ENCODE data around the gene RUNX2.

Gene RUNX2

GRCh38 chr6:45514454-45515230, 186.5 kb downstream of the RUNX2 start:
- no peak overlapping the region for H3K27ac ChIP-seq (ENCODE audit: low read depth, low read length, poor library complexity, severe bottlenecking)
- no peaks in the 10 kb centered on the region for H3K79me2 ChIP-seq (ENCODE audit: insufficient read depth, low read length)
- H3K9ac ChIP-seq (ENCODE audit: low read length) = no peak overlapping the region
- H4K20me1 ChIP-seq (ENCODE audit: insufficient read depth, low read length) = no peaks in the 10 kb centered on the region
- no peaks in the 10 kb centered on the region for H3K27me3 ChIP-seq (ENCODE audit: insufficient read depth, low read length)
- no peaks in the 10 kb centered on the region for H3K9me2 ChIP-seq (ENCODE audit: low read depth, low read length)
- no peaks in the 10 kb centered on the region for H3K4me1 ChIP-seq (ENCODE audit: insufficient read depth, low read length, severe bottlenecking)
- no peak overlapping the region for H3K4me2 ChIP-seq (ENCODE audit: low read length)
- no peak overlapping the region for H2AFZ ChIP-seq (ENCODE audit: low read length)
- no peak overlapping the region for H3K4me3 ChIP-seq (ENCODE audit: low read depth, low read length, poor library complexity, severe bottlenecking)
- no peak for TF ChIP-seq EZH2 (IDR thresholded peaks at IDR 0.05; ENCODE audit: borderline replicate concordance, low read length)
- no peaks in the 10 kb centered on the region for H3K36me3 ChIP-seq (ENCODE audit: insufficient read depth, low read length)
- H3K9me3 ChIP-seq (ENCODE audit: low read length) = no peaks in the 10 kb centered on the region
- no peaks in the 10 kb centered on the region for H3F3A ChIP-seq (ENCODE audit: insufficient read depth, low read length)

GRCh38 chr6:45518013-45518720, 190.0 kb downstream of the RUNX2 start:
- Histone ChIP-seq H4K20me1 (ENCODE audit: insufficient read depth, low read length) (no peaks in the 10 kb centered on the region), H3K4me1 (ENCODE audit: insufficient read depth, low read length, severe bottlenecking) (no peaks in the 10 kb centered on the region), H3K9ac (ENCODE audit: low read length) (no peak overlapping the region), H3K27me3 (ENCODE audit: insufficient read depth, low read length) (no peaks in the 10 kb centered on the region), H2AFZ (ENCODE audit: low read length) (no peak overlapping the region), H3F3A (ENCODE audit: insufficient read depth, low read length) (no peaks in the 10 kb centered on the region), H3K9me3 (ENCODE audit: low read length) (no peaks in the 10 kb centered on the region), H3K4me3 (ENCODE audit: low read depth, low read length, poor library complexity, severe bottlenecking) (no peak overlapping the region), H3K36me3 (ENCODE audit: insufficient read depth, low read length) (no peaks in the 10 kb centered on the region), H3K79me2 (ENCODE audit: insufficient read depth, low read length) (no peaks in the 10 kb centered on the region), H3K27ac (ENCODE audit: low read depth, low read length, poor library complexity, severe bottlenecking) (no peak overlapping the region), H3K9me2 (ENCODE audit: low read depth, low read length) (no peaks in the 10 kb centered on the region), H3K4me2 (ENCODE audit: low read length) (no peak overlapping the region)
- TF ChIP-seq, protein P1, sequence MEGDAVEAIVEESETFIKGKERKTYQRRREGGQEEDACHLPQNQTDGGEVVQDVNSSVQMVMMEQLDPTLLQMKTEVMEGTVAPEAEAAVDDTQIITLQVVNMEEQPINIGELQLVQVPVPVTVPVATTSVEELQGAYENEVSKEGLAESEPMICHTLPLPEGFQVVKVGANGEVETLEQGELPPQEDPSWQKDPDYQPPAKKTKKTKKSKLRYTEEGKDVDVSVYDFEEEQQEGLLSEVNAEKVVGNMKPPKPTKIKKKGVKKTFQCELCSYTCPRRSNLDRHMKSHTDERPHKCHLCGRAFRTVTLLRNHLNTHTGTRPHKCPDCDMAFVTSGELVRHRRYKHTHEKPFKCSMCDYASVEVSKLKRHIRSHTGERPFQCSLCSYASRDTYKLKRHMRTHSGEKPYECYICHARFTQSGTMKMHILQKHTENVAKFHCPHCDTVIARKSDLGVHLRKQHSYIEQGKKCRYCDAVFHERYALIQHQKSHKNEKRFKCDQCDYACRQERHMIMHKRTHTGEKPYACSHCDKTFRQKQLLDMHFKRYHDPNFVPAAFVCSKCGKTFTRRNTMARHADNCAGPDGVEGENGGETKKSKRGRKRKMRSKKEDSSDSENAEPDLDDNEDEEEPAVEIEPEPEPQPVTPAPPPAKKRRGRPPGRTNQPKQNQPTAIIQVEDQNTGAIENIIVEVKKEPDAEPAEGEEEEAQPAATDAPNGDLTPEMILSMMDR (IDR thresholded peaks at IDR 0.05; ENCODE audit: low read length) = no peak
- TF ChIP-seq EZH2 (IDR thresholded peaks at IDR 0.05; ENCODE audit: borderline replicate concordance, low read length) = no peak

DNA sequence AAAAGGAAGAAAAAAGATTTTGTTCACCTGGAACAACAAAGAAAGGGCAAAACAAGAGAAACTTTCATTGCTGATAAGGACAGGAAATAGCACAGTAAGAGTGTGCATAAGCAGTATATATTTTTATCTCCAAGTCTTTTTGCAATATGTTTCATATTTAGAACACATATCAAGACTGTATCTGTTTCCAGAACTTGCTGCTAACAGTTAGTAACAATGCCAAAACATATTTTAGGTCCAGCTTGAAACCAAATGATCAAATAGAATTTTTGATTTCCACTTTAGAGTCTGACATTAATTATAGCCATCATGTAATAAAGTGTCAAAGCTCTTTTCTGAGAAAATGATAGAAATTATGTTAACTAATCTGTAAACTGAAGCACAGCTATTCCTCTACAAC, 193.1 kb downstream of the RUNX2 start:
- H3K4me2 ChIP-seq (ENCODE audit: low read length) = no peak overlapping the region
- no peaks in the 10 kb centered on the region for H3K9me3 ChIP-seq (ENCODE audit: low read length)
- no peaks in the 10 kb centered on the region for H3K4me1 ChIP-seq (ENCODE audit: insufficient read depth, low read length, severe bottlenecking)
- H2AFZ ChIP-seq (ENCODE audit: low read length) = no peak overlapping the region
- no peaks in the 10 kb centered on the region for H4K20me1 ChIP-seq (ENCODE audit: insufficient read depth, low read length)
- no peak overlapping the region for H3K4me3 ChIP-seq (ENCODE audit: low read depth, low read length, poor library complexity, severe bottlenecking)
- H3K9ac ChIP-seq (ENCODE audit: low read length) = no peak overlapping the region
- H3K27ac ChIP-seq (ENCODE audit: low read depth, low read length, poor library complexity, severe bottlenecking) = no peak overlapping the region
- H3K9me2 ChIP-seq (ENCODE audit: low read depth, low read length) = no peaks in the 10 kb centered on the region
- H3F3A ChIP-seq (ENCODE audit: insufficient read depth, low read length) = no peaks in the 10 kb centered on the region
- no peak for TF ChIP-seq EZH2 (IDR thresholded peaks at IDR 0.05; ENCODE audit: borderline replicate concordance, low read length)
- TF ChIP-seq, protein P1 (IDR thresholded peaks at IDR 0.05; ENCODE audit: low read length) = no peak
- no peaks in the 10 kb centered on the region for H3K36me3 ChIP-seq (ENCODE audit: insufficient read depth, low read length)
- H3K79me2 ChIP-seq (ENCODE audit: insufficient read depth, low read length) = no peaks in the 10 kb centered on the region
- H3K27me3 ChIP-seq (ENCODE audit: insufficient read depth, low read length) = no peaks in the 10 kb centered on the region

All from OCI-LY1 (cell line).